Ovary (tissue), 9 donors: ENCODE results near the gene IL17REL. TPM values are rescaled to one million over a fixed set of nuclear protein-coding genes. Genes with fewer than 3 reads are reported as not detected.

ENCODE experiments used
- DNase-seq, 5 donors: peaks; one replicate each; pipeline ENCODE4 v3.0.0-alpha.2; 2019 to 2020
- H3K27ac ChIP-seq, 2 donors: fragments of 200-600 bp; one replicate each; pipeline versions ENCODE4 v1.5.1 to v1.8.0; 2019 to 2022
- H3K27me3 ChIP-seq: fragments of 200-600 bp; one replicate; pipeline ENCODE4 v1.8.0; 2022
- H3K36me3 ChIP-seq: fragments of 200-600 bp; sonication (generic); one replicate; pipeline ENCODE4 v1.5.1; 2019
- H3K4me1 ChIP-seq: one replicate; pipeline ENCODE4 v1.8.1; 2013; ENCODE audit warnings: mild to moderate bottlenecking, moderate library complexity; ENCODE audit not compliant: insufficient read depth
- H3K4me3 ChIP-seq: fragments of 200-600 bp; sonication (generic); one replicate; pipeline ENCODE4 v1.5.1; 2017
- H3K9me3 ChIP-seq, 2 donors: fragments of 200-600 bp in 1 of 2; sonication (generic) in 1 of 2; one replicate each; pipeline versions ENCODE4 v1.5.1 to v1.8.1; 2013 to 2019; ENCODE audit warnings: mild to moderate bottlenecking in 1 of 2, moderate library complexity in 1 of 2
- EP300 ChIP-seq: sonication (generic); formaldehyde crosslinking; IDR thresholded peaks from one replicate; pipeline ENCODE4 v1.6.1; 2017; ENCODE audit warnings: antibody characterized with exemption
- POLR2A ChIP-seq: fragments of 450-650 bp; IDR thresholded peaks from one replicate; pipeline ENCODE4 v1.6.1; 2017; ENCODE audit warnings: antibody characterized with exemption, mild to moderate bottlenecking, moderate library complexity
- WGBS, 3 donors: extraction: QIAGEN DNeasy Blood & Tissue Kit in 1 of 3; methylation state at CpG; one replicate each; pipeline versions ENCODE4 v1.1.5 to v1.1.7; 2013 to 2017; 5-methylcytosine and 5-hydroxymethylcytosine counted together
- intact Hi-C, 4 donors: fragments of 100-400 bp; cut with DNase I; formaldehyde crosslinking; loops; one replicate each; pipeline versions ENCODE4 v1.11.0 to v1.15.1; 2022 to 2023
- polyA plus RNA-seq, 2 donors: library from polyadenylated mRNA; stranded (reverse); fragments of 200-250 nt in 1 of 2; fragments of 350-450 nt in 1 of 2; fragmentation: Illumina TruSeq in 1 of 2; extraction: RNeasy Lipid Tissue Mini Kit (QIAGEN cat#74804) in 1 of 2; gene quantifications; one replicate each; pipeline ENCODE4 v1.2.3, GENCODE V29; 2013 to 2014
- total RNA-seq, 7 donors: library from RNA; depleted of rRNA in 2 of 7; stranded (reverse); fragments of >200 nt in 2 of 7; fragmentation: NEBNext Ultra II Directional in 3 of 7; extraction: Animal tissue kit (Norgen Biotek cat#: 25700) in 3 of 7; gene quantifications; one replicate each; pipeline versions ENCODE4 v1.1.0 to v1.2.4, GENCODE V29; 2016 to 2023
- TF ChIP-seq, protein P1 (sequence below), 3 donors: fragments of 450-650 bp in 2 of 3; fragments of 200-600 bp in 1 of 3; IDR thresholded peaks; one replicate each; pipeline versions ENCODE4 v1.5.1 to v1.8.0; 2016 to 2022; ENCODE audit warnings: antibody characterized with exemption in 3 of 3, mild to moderate bottlenecking in 1 of 3
- donor health status: DM: no; HTN: no; CAD: no; lungs with moderate emphysema.
- donor health status: DM: no; HTN: no; CAD: no.
- donor health status: Bipolar disorder and iron deficiency.
- donor health status: DM: yes; HTN: yes; CAD: no.
- donor health status: DM: no; HTN: no; CAD: no.
- donor health status: DM: yes; HTN: yes; CAD: no.

IL17REL gene
- total and polyA plus RNA-seq, 9 donors, result 0.05 to 0.18 (median 0.10) TPM; not detected in 5

DNA sequence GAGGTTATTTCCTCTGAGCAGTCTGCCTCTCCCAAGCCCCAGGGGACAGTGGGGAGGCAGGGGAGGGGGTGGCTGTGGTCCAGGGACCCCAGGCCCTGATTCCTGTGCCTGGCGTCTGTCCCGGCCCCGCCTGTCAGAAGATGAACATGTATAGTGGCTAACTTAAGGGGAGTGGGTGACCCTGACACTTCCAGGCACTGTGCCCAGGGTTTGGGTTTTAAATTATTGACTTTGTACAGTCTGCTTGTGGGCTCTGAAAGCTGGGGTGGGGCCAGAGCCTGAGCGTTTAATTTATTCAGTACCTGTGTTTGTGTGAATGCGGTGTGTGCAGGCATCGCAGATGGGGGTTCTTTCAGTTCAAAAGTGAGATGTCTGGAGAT is 48.9 kb downstream of the IL17REL start:
- H3K4me3 ChIP-seq, result peak overlapping the region; percentile 82

DNA sequence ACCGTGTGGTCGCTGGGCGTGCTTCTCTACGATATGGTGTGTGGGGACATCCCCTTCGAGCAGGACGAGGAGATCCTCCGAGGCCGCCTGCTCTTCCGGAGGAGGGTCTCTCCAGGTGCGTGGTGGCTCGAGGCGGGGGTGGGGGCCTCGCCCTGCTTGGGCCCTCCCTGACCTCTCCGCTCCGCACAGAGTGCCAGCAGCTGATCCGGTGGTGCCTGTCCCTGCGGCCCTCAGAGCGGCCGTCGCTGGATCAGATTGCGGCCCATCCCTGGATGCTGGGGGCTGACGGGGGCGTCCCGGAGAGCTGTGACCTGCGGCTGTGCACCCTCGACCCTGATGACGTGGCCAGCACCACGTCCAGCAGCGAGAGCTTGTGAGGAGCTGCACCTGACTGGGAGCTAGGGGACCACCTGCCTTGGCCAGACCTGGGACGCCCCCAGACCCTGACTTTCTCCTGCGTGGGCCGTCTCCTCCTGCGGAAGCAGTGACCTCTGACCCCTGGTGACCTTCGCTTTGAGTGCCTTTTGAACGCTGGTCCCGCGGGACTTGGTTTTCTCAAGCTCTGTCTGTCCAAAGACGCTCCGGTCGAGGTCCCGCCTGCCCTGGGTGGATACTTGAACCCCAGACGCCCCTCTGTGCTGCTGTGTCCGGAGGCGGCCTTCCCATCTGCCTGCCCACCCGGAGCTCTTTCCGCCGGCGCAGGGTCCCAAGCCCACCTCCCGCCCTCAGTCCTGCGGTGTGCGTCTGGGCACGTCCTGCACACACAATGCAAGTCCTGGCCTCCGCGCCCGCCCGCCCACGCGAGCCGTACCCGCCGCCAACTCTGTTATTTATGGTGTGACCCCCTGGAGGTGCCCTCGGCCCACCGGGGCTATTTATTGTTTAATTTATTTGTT is 49.6 kb downstream of the IL17REL start:
- Histone ChIP-seq H3K4me3 (peak overlapping the region; percentile 82), H3K36me3 (no peaks in the 10 kb centered on the region), H3K27me3 (no peaks in the 10 kb centered on the region), H3K4me1 (peaks cover 28% of the 10 kb centered on the region), H3K27ac (peak overlapping the region; percentile 31 to 49), H3K9me3 (no peaks in the 10 kb centered on the region)
- peak; percentile 49 to 76 (median 70) for DNase-seq
- no peak for TF ChIP-seq EP300
- TF ChIP-seq, protein P1, sequence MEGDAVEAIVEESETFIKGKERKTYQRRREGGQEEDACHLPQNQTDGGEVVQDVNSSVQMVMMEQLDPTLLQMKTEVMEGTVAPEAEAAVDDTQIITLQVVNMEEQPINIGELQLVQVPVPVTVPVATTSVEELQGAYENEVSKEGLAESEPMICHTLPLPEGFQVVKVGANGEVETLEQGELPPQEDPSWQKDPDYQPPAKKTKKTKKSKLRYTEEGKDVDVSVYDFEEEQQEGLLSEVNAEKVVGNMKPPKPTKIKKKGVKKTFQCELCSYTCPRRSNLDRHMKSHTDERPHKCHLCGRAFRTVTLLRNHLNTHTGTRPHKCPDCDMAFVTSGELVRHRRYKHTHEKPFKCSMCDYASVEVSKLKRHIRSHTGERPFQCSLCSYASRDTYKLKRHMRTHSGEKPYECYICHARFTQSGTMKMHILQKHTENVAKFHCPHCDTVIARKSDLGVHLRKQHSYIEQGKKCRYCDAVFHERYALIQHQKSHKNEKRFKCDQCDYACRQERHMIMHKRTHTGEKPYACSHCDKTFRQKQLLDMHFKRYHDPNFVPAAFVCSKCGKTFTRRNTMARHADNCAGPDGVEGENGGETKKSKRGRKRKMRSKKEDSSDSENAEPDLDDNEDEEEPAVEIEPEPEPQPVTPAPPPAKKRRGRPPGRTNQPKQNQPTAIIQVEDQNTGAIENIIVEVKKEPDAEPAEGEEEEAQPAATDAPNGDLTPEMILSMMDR (IDR thresholded peaks at IDR 0.05), result no peak
- TF ChIP-seq POLR2A, result no peak
- WGBS, 3 donors, result 56 to 59% (median 58%) methylated on average over 55 to 63 of the region's 63 CpGs
- intact Hi-C loops, result no loop called here

More for the DNA sequence above, 48.9 kb downstream of the IL17REL start:
- Histone ChIP-seq H3K27ac (peak overlapping the region in 1 of 2 donors; percentile 31), H3K9me3 (no peaks in the 10 kb centered on the region), H3K36me3 (no peaks in the 10 kb centered on the region), H3K4me1 (peaks cover 28% of the 10 kb centered on the region), H3K27me3 (no peaks in the 10 kb centered on the region)
- TF ChIP-seq POLR2A (no peak), EP300 (no peak)
- TF ChIP-seq, protein P1 (IDR thresholded peaks at IDR 0.05), result no peak
- intact Hi-C loops, result no loop called here
- 57 to 63% (median 60%) methylated on average over 6 of the region's 6 CpGs for WGBS, 3 donors
- peak in 2 of 5 donors; percentile 38 to 58 for DNase-seq

DNA sequence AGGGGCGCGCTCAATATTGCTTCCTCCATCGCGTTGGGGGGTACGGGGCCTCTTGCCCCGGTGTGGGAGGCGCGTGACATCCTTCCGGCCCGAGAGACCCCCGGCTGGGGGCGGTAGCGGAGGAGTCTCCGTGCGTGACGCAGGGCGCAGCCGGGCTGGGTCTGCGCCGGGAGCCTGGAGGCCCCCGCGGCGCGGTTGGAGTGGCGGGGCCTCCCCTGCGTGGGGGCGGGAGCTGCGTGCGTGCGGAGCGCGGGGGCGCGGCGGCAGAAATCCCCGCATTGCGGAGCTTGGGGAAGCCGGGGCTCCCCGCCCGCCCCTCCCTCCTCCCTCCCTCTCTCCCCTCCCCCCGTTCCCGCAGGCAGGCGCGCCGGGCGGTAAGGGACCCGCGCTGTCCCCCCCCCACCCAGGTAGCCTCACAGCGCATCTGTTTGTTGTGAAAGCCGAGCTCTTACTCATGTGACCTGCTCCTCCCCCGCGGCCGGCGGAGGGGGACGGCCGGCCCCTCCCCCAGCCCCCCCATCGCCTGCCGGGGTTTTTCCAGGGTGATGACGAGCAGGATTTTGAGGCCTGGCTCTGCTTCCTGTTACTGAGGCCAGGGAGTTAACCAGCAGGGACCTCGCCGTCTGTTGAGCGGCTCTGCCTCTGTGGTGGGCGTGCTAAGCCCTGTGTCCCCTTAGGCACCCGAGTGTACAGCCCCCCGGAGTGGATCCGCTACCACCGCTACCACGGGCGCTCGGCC is 50.4 kb downstream of the IL17REL start:
- WGBS, 3 donors, result 2 to 14% (median 4%) methylated on average over 13 to 69 of the region's 70 CpGs
- intact Hi-C loops, result no loop called here

DNA sequence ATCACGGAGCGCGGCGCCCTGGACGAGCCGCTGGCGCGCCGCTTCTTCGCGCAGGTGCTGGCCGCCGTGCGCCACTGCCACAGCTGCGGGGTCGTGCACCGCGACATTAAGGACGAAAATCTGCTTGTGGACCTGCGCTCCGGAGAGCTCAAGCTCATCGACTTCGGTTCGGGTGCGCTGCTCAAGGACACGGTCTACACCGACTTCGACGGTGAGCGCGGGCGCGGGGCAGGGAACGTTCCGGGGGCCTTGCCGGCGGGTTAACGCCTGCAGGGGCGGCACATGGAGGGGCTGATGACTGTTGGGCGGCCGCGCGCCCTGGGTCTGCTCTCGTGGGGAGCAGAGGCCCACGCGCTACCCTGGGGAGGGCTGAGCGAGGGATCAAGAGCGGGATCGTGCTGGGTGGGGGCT is 51.0 kb downstream of the IL17REL start:
- WGBS, 3 donors, result 1 to 2% (median 1%) methylated on average over 24 to 49 of the region's 49 CpGs
- Histone ChIP-seq H3K4me3 (peak overlapping the region; percentile 82), H3K27ac (peak overlapping the region; percentile 97 to 99), H3K4me1 (peaks cover 14% of the 10 kb centered on the region), H3K9me3 (no peaks in the 10 kb centered on the region), H3K36me3 (no peaks in the 10 kb centered on the region), H3K27me3 (no peaks in the 10 kb centered on the region)
- no peak for DNase-seq
- TF ChIP-seq, protein P1 (IDR thresholded peaks at IDR 0.05), result no peak
- no peak for TF ChIP-seq POLR2A
- TF ChIP-seq EP300, result no peak
- intact Hi-C loops, result no loop called here

More for the DNA sequence above, 50.4 kb downstream of the IL17REL start:
- Histone ChIP-seq H3K4me3 (peak overlapping the region; percentile 82), H3K36me3 (no peaks in the 10 kb centered on the region), H3K27ac (peak overlapping the region; percentile 97 to 99), H3K4me1 (peaks cover 20% of the 10 kb centered on the region), H3K9me3 (no peaks in the 10 kb centered on the region), H3K27me3 (no peaks in the 10 kb centered on the region)
- TF ChIP-seq, protein P1 (IDR thresholded peaks at IDR 0.05), result peak in 1 of 3 donors; percentile 8
- TF ChIP-seq EP300 (no peak), POLR2A (no peak)
- DNase-seq, result peak; percentile 91 to 95 (median 93)
